SK-N-SH (cell line): ENCODE results near the gene PIH1D1. TPM values are rescaled to one million over a fixed set of nuclear protein-coding genes. Genes with fewer than 3 reads are reported as not detected.
"Not testable (repeated sequence)": the region's sequence is repeated elsewhere in the genome, so short reads cannot be mapped to it uniquely, and the experiment has no call there.

Experiments used
- CTCF ChIA-PET: fragments of 300-600, 350-600 bp; formaldehyde crosslinking; extraction: SDS; loops from one replicate; lab custom pipeline; 2021; lab: Yijun Ruan, JAX
- POLR2A ChIA-PET: fragments of 350-600 bp; sonication (Branson Sonifier 250); formaldehyde crosslinking; extraction: SDS; loops from one replicate; lab custom pipeline; 2020; ENCODE audit warnings: antibody characterized with exemption, inconsistent platforms; lab: Yijun Ruan, JAX
- DNase-seq: peaks from one replicate; pipeline ENCODE4 v3.0.0; 2012
- H2AFZ ChIP-seq: fragments of 200-600 bp; sonication (generic); 2 replicates; pipeline ENCODE4 v1.8.1; 2016; ENCODE audit warnings: antibody characterized with exemption, mild to moderate bottlenecking, low read depth
- H3F3A ChIP-seq: fragments of 200-600 bp; sonication (generic); replicated peaks from 2 replicates; pipeline ENCODE3; 2016; ENCODE audit warnings: antibody characterized with exemption, mild to moderate bottlenecking; ENCODE audit not compliant: insufficient read depth
- H3K27ac ChIP-seq, 2 experiments: fragments of 200-500 bp in 1 of 2; fragments of 200-600 bp in 1 of 2; sonication (Bioruptor generic) in 1 of 2; sonication (generic), shearing (Covaris generic) in 1 of 2; 2 replicates each; pipeline versions ENCODE4 v1.5.1 to v1.6.1; 2014 to 2016; ENCODE audit warnings: low read depth in 2 of 2, inconsistent platforms in 1 of 2, low read length in 1 of 2, mild to moderate bottlenecking in 1 of 2, mixed read lengths in 1 of 2
- H3K27me3 ChIP-seq: fragments of 200-600 bp; sonication (generic), shearing (Covaris generic); 2 replicates; pipeline ENCODE4 v1.6.1; 2016; ENCODE audit warnings: mixed run types; ENCODE audit not compliant: insufficient read depth
- H3K36me3 ChIP-seq, 2 experiments: fragments of 200-500 bp in 1 of 2; fragments of 200-600 bp in 1 of 2; sonication (Bioruptor generic) in 1 of 2; sonication (generic) in 1 of 2; replicated peaks in 1 of 2; 2 replicates each; pipeline versions ENCODE3 to v1.5.1; 2014 to 2016; ENCODE audit warnings: low read length in 1 of 2, mild to moderate bottlenecking in 1 of 2; ENCODE audit not compliant: insufficient read depth in 2 of 2, control insufficient read depth in 1 of 2
- H3K4me1 ChIP-seq, 2 experiments: fragments of 200-500 bp in 1 of 2; fragments of 200-600 bp in 1 of 2; sonication (Bioruptor generic) in 1 of 2; sonication (generic), shearing (Covaris generic) in 1 of 2; 2 replicates each; pipeline versions ENCODE4 v1.5.1 to v1.6.1; 2014 to 2016; ENCODE audit warnings: low read depth in 1 of 2, low read length in 1 of 2, mixed run types in 1 of 2; ENCODE audit not compliant: insufficient read depth in 2 of 2, control insufficient read depth in 1 of 2
- H3K4me2 ChIP-seq: fragments of 200-600 bp; sonication (generic), shearing (Covaris generic); 2 replicates; pipeline ENCODE4 v1.6.1; 2017; ENCODE audit warnings: mixed run types
- H3K4me3 ChIP-seq, 2 experiments: fragments of 200-500 bp in 1 of 2; fragments of 200-600 bp in 1 of 2; sonication (Bioruptor generic) in 1 of 2; sonication (generic), shearing (Covaris generic) in 1 of 2; 2 replicates each; pipeline versions ENCODE4 v1.5.1 to v1.8.1; 2014 to 2016; ENCODE audit warnings: low read depth in 2 of 2, inconsistent platforms in 1 of 2, low read length in 1 of 2, mild to moderate bottlenecking in 1 of 2, mixed read lengths in 1 of 2, moderate library complexity in 1 of 2
- H3K79me2 ChIP-seq: fragments of 200-600 bp; sonication (generic); 2 replicates; pipeline ENCODE4 v1.8.1; 2017; ENCODE audit warnings: mild to moderate bottlenecking; ENCODE audit not compliant: insufficient read depth
- H3K9ac ChIP-seq: fragments of 200-600 bp; sonication (generic); 2 replicates; pipeline ENCODE4 v1.6.1; 2017; ENCODE audit warnings: mixed run types
- H3K9me2 ChIP-seq: fragments of 200-600 bp; sonication (generic); 2 replicates; pipeline ENCODE4 v1.6.1; 2017; ENCODE audit warnings: mixed run types
- H3K9me3 ChIP-seq: fragments of 200-600 bp; sonication (generic); 2 replicates; pipeline ENCODE4 v1.6.1; 2017; ENCODE audit warnings: mixed run types, mild to moderate bottlenecking, moderate library complexity
- H4K20me1 ChIP-seq: fragments of 200-600 bp; sonication (generic); 2 replicates; pipeline ENCODE4 v1.6.1; 2017; ENCODE audit warnings: mild to moderate bottlenecking, mixed run types; ENCODE audit not compliant: insufficient read depth
- EZH2phosphoT487 ChIP-seq: fragments of 200-600 bp; sonication (generic); IDR thresholded peaks from 2 replicates; pipeline ENCODE4 v1.6.1; 2017; ENCODE audit warnings: low read depth, mixed run types, mild to moderate bottlenecking, antibody characterized with exemption, moderate library complexity, borderline replicate concordance
- FOXJ3 ChIP-seq: sonication (generic); formaldehyde crosslinking; IDR thresholded peaks from 2 replicates; pipeline ENCODE4 v1.5.1; 2020; ENCODE audit warnings: mild to moderate bottlenecking, missing genetic modification reagents
- IRF3 ChIP-seq: fragments of 150-350 bp; IDR thresholded peaks from 2 replicates; pipeline ENCODE4 v1.6.1; 2016; ENCODE audit warnings: mild to moderate bottlenecking, low read depth, low read length
- MAX ChIP-seq: IDR thresholded peaks from 2 replicates; pipeline ENCODE4 v1.4.0; 2012; ENCODE audit warnings: low read depth
- MEF2A ChIP-seq: IDR thresholded peaks from 2 replicates; pipeline ENCODE4 v1.4.0; 2012; ENCODE audit warnings: low read depth, borderline replicate concordance
- MXI1 ChIP-seq: IDR thresholded peaks from 2 replicates; pipeline ENCODE4 v1.6.1; 2012; ENCODE audit warnings: mild to moderate bottlenecking, low read depth, low read length, improper control_type of control experiment
- POLR2AphosphoS5 ChIP-seq: IDR thresholded peaks from 2 replicates; pipeline ENCODE4 v1.6.1; 2012; ENCODE audit warnings: low read depth, low read length
- RAD21 ChIP-seq: IDR thresholded peaks from 2 replicates; pipeline ENCODE4 v1.6.1; 2012; ENCODE audit warnings: mild to moderate bottlenecking, low read length
- SIN3A ChIP-seq: IDR thresholded peaks from 2 replicates; pipeline ENCODE4 v1.6.1; 2012; ENCODE audit warnings: low read depth, mild to moderate bottlenecking, low read length, moderate library complexity, borderline replicate concordance
- SMC3 ChIP-seq: IDR thresholded peaks from 2 replicates; pipeline ENCODE4 v1.6.1; 2012; ENCODE audit warnings: low read depth, low read length, improper control_type of control experiment
- TAF1 ChIP-seq: IDR thresholded peaks from 2 replicates; pipeline ENCODE4 v1.6.1; 2012; ENCODE audit warnings: low read depth, mild to moderate bottlenecking, low read length, moderate library complexity, borderline replicate concordance
- USF1 ChIP-seq: IDR thresholded peaks from 2 replicates; pipeline ENCODE4 v1.4.0; 2012; ENCODE audit warnings: low read depth, borderline replicate concordance
- WGBS: methylation state at CpG from one replicate; pipeline ENCODE4 v1.1.6; 2017; ENCODE audit warnings: low lambda C conversion rate; 5-methylcytosine and 5-hydroxymethylcytosine counted together
- polyA plus RNA-seq, 3 experiments: library from polyadenylated mRNA; depleted of rRNA; stranded (reverse); fragments of >200 nt; gene quantifications; 2 replicates each; pipeline ENCODE4 v1.2.3, GENCODE V29; 2012
- TF ChIP-seq, protein P1 (sequence below): fragments of 200-600 bp; sonication (generic); IDR thresholded peaks from 2 replicates; pipeline ENCODE4 v1.6.1; 2017; ENCODE audit warnings: antibody characterized with exemption, mild to moderate bottlenecking, moderate library complexity

Gene PIH1D1
- polyA plus RNA-seq, 1 of the 3 experiments (the other 2 are of a cell fraction): 157 TPM

DNA sequence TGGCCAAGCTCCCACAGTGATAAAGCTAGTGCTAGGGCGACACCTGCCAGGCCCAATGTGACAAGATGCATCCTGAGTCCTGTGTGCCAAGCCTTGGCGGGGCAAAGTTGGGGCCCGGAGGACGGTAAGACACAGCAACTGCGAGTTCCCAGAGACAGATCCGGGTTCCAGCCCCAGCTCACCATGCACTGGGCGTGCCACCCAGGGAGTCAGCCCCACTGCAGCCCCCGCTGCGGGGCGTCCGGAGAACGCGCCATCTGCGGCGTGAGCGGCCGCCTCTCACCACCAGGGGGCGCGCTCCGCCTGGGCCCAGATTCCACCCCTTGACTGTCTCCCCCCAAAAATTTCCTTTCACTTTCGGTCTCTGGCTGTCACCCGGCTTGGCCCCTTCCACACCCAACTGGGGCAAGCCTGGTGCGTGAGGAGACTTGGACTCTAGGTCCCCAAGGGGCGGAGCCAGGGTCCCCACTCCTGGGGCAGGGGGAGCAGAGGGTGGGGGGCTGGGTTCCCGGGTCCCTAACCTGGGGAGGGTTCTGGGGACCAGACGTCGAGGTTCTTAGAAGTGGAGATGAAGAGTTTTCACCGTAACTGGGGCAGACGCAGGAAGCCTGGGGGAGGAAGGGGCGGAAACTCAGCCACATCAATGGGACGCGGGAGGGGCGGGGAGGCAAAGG, 22.4 kb upstream of the PIH1D1 start, which contains the start of gene FLT3LG:
TSS of gene FLT3LG (plus strand) at position 348 of the 674 bp plus-strand sequence. CDS start 425 bp downstream, outside the sequence.
- DNase-seq: peak; percentile 96

DNA sequence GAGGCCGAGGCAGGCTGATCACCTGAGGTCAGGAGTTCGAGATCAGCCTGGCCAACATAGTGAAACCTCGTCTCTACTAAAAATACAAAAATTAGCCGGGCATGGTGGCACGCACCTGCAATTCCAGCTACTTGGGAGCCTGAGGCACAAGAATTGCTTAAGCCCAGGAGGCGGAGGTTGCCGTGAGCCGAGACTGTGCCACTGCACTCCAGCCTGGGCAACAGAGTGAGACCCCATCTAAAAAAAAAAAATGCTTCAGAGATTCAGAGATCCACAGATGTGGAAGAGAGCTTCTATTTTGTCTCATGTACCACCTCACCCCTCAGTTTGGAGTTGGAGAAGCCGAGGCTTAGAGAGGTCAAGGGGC, 21.9 kb upstream of the PIH1D1 start:
- H3K4me1 ChIP-seq, H3K9me2 ChIP-seq, H3K36me3 ChIP-seq, H3K79me2 ChIP-seq, DNase-seq, H3K9me3 ChIP-seq, POLR2A ChIA-PET, H3F3A ChIP-seq, H3K27ac ChIP-seq, H4K20me1 ChIP-seq, H3K27me3 ChIP-seq: not testable (repeated sequence)
- CTCF ChIA-PET: interaction anchor here (0.5 to 2.6 kb wide), 22 partner anchors 9 to 97 kb away, joined by 3 to 16 read pairs (median 4); partner anchors contain the start of genes ALDH16A1, RPL13A and RPS11
- WGBS: 83% methylated on average over 9 of the region's 9 CpGs
- Histone ChIP-seq H3K4me3 (peak overlapping the region; percentile 46 to 84), H3K9ac (peak overlapping the region; percentile 85; the same call in 1 of the 2 replicates), H3K4me2 (peak overlapping the region; percentile 85), H2AFZ (peak overlapping the region; percentile 94; the same call in 1 of the 2 replicates)

More for the DNA sequence above, 22.4 kb upstream of the PIH1D1 start, which contains the start of gene FLT3LG:
- ChIA-PET POLR2A (no interaction called here), CTCF (interaction anchor here (0.5 to 2.6 kb wide), 22 partner anchors 9 to 97 kb away, joined by 3 to 16 read pairs (median 4); partner anchors contain the start of genes ALDH16A1, RPL13A and RPS11)
- no peaks in the 10 kb centered on the region for H3K36me3 ChIP-seq
- TF ChIP-seq MXI1 (0 out of 2 replicates have a peak, but pooled peaks have one; percentile 32), RAD21 (peak; percentile 55), USF1 (no peak), SIN3A (peak; percentile 75; the same call in 1 of the 2 replicates), MEF2A (no peak), FOXJ3 (CRISPR knock-in tag) (no peak), IRF3 (no peak), EZH2phosphoT487 (no peak), SMC3 (peak; percentile 53), TAF1 (0 out of 2 replicates have a peak, but pooled peaks have one; percentile 46), POLR2AphosphoS5 (peak; percentile 32; the same call in 1 of the 2 replicates), MAX (peak; percentile 63; the same call in 1 of the 2 replicates)
- TF ChIP-seq, protein P1, sequence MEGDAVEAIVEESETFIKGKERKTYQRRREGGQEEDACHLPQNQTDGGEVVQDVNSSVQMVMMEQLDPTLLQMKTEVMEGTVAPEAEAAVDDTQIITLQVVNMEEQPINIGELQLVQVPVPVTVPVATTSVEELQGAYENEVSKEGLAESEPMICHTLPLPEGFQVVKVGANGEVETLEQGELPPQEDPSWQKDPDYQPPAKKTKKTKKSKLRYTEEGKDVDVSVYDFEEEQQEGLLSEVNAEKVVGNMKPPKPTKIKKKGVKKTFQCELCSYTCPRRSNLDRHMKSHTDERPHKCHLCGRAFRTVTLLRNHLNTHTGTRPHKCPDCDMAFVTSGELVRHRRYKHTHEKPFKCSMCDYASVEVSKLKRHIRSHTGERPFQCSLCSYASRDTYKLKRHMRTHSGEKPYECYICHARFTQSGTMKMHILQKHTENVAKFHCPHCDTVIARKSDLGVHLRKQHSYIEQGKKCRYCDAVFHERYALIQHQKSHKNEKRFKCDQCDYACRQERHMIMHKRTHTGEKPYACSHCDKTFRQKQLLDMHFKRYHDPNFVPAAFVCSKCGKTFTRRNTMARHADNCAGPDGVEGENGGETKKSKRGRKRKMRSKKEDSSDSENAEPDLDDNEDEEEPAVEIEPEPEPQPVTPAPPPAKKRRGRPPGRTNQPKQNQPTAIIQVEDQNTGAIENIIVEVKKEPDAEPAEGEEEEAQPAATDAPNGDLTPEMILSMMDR: peak; percentile 97
- TF ChIP-seq, all 33 proteins: peak for 8
- H4K20me1 ChIP-seq: no peaks in the 10 kb centered on the region
- peak within 1 kb of the TSS; percentile 46 to 84 for H3K4me3 ChIP-seq
- H3K4me2 ChIP-seq: peak within 1 kb of the TSS; percentile 85
- peak within 1 kb of the TSS; percentile 85 for H3K9ac ChIP-seq
- H3K27me3 ChIP-seq: no peaks in the 10 kb centered on the region
- H3K79me2 ChIP-seq: no peaks in the 10 kb centered on the region
- 9% methylated on average over 15 of the region's 33 CpGs for WGBS
- H2AFZ ChIP-seq: peak within 1 kb of the TSS; percentile 94
- H3K9me2 ChIP-seq: no peaks in the 10 kb centered on the region
- 0 out of 4 replicates have a peak within 1 kb of the TSS, but pooled peaks of 1 of the 2 experiments have one; percentile 28 for H3K27ac ChIP-seq
- H3K9me3 ChIP-seq: no peaks in the 10 kb centered on the region
- H3K4me1 ChIP-seq: peaks cover 0 to 5% of the 10 kb centered on the region in 2 experiments; a peak in 2 of 4 replicates
- H3F3A ChIP-seq: peaks cover 3% of the 10 kb centered on the region
